NB4 (cell line): Measurements from ENCODE around the gene HDAC4.

Experiments used
- MYC ChIP-seq: IDR thresholded peaks from 2 replicates; pipeline ENCODE4 v1.6.1; 2011; ENCODE audit warnings: low read depth, low read length
- POLR2A ChIP-seq: IDR thresholded peaks from 2 replicates; pipeline ENCODE4 v1.6.1; 2011; ENCODE audit warnings: mild to moderate bottlenecking; ENCODE audit not compliant: insufficient read length; ENCODE audit errors: extremely low read depth
- TF ChIP-seq, protein P1 (sequence below): IDR thresholded peaks from one replicate; pipeline ENCODE4 v1.5.1; 2012; ENCODE audit warnings: low read depth, low read length

DNA sequence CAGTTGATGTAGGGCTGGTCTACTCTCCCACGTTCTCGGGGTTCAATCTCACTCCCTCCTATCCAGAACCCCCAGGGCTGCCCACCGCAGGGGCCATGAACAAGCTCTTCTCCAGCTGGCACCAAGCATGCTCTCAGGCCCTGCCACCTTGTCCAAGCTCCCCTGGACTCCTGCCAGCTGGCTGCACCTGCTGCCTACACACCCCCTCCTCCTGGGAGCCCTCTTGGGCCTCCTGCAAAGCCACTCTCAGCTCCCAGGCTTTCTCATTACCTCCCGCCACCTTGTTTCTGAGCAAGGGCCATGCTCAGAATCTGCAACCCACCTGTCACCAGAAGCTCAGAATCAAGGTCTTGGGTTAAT, 56.0 kb downstream of the HDAC4 start:
- TF ChIP-seq, protein P1, sequence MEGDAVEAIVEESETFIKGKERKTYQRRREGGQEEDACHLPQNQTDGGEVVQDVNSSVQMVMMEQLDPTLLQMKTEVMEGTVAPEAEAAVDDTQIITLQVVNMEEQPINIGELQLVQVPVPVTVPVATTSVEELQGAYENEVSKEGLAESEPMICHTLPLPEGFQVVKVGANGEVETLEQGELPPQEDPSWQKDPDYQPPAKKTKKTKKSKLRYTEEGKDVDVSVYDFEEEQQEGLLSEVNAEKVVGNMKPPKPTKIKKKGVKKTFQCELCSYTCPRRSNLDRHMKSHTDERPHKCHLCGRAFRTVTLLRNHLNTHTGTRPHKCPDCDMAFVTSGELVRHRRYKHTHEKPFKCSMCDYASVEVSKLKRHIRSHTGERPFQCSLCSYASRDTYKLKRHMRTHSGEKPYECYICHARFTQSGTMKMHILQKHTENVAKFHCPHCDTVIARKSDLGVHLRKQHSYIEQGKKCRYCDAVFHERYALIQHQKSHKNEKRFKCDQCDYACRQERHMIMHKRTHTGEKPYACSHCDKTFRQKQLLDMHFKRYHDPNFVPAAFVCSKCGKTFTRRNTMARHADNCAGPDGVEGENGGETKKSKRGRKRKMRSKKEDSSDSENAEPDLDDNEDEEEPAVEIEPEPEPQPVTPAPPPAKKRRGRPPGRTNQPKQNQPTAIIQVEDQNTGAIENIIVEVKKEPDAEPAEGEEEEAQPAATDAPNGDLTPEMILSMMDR, result no peak
- TF ChIP-seq POLR2A (no peak), MYC (no peak)
